ENCODE results near the gene CDCA5. TPM values are rescaled to one million over a fixed set of nuclear protein-coding genes. Genes with fewer than 3 reads are reported as not detected.

CDCA5 gene
- total and polyA plus RNA-seq, 2 of the 4 experiments (the other 2 are of a cell fraction): 9.1 to 14.0 TPM

DNA sequence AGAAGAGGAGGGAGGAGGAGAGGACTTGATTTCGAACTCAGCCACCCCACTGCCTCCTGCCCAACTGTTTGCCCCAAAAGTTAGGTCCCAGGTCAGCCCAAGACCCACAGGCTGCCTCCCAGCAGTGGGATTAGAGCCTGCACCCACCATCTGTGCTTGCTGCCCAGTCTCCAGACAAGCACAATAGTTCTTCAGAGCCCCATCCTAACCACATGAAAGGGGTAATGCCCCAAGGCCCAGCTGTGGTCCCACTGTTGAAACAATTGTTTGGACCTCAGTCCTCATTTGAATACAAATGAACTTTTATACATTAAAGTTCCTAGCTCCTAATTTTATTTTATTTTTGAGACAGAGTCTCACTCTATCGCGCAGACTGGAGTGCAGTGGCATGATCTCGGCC is 6.8 kb upstream of the CDCA5 start:
- H2BK20ac ChIP-seq (ENCODE audit: low read depth, low read length): no peak overlapping the region
- no peaks in the 10 kb centered on the region for H3K4me1 ChIP-seq (ENCODE audit: control insufficient read depth, insufficient read depth, low read length)
- H3K9me1 ChIP-seq (ENCODE audit: insufficient read depth, low read length): peaks cover 3% of the 10 kb centered on the region; the same call in 1 of the 2 replicates
- no peak overlapping the region for H2BK15ac ChIP-seq (ENCODE audit: low read depth, low read length)
- peaks cover 33% of the 10 kb centered on the region for H3K36me3 ChIP-seq (ENCODE audit: control insufficient read depth, insufficient read depth, low read length)
- no peak overlapping the region for H3K4me2 ChIP-seq (ENCODE audit: low read depth, low read length)
- TF ChIP-seq POLR2A (IDR thresholded peaks at IDR 0.05; ENCODE audit: low read depth, low read length) (no peak), CHD1 (IDR thresholded peaks at IDR 0.05; ENCODE audit: low read depth, low read length) (no peak)
- intact Hi-C loops (cut with micrococcal nuclease) (no loop called here), in situ Hi-C loops (cut with MboI; ENCODE audit: low sequenced_read_pairs) (no loop called here), dilution Hi-C loops (cut with HindIII; ENCODE audit: low sequenced_read_pairs, unreplicated experiment) (no loop called here)
- no peak overlapping the region for H2BK120ac ChIP-seq (ENCODE audit: low read depth, low read length)
- no peak overlapping the region for H2AK5ac ChIP-seq (ENCODE audit: low read depth, low read length)
- ChIA-PET POLR2A (ENCODE audit: unreplicated experiment) (no interaction called here), CTCF (no interaction called here)
- H3K27ac ChIP-seq (ENCODE audit: insufficient read depth, low read length): no peak overlapping the region
- no peak overlapping the region for H3K9ac ChIP-seq (ENCODE audit: low read depth, low read length)
- H3K56ac ChIP-seq (ENCODE audit: extremely low read depth, insufficient read depth, low read length): no peak overlapping the region
- no peaks in the 10 kb centered on the region for H3K27me3 ChIP-seq (ENCODE audit: control insufficient read depth, insufficient read depth, low read length)
- no peak overlapping the region for H3K4me3 ChIP-seq (ENCODE audit: insufficient read depth, low read depth, low read length)
- H4K5ac ChIP-seq (ENCODE audit: low read depth, low read length): no peak overlapping the region
- 100% methylated on average over 3 of the region's 4 CpGs; no CpG with 5 or more reads in 1 of the 2 experiments for WGBS, 2 experiments (ENCODE audit: extremely low coverage in 2 of 2, insufficient read length in 1 of 2)
- H3K14ac ChIP-seq (replicated peaks; ENCODE audit: low read depth, low read length): no peak overlapping the region
- no peak overlapping the region for H3K18ac ChIP-seq (ENCODE audit: low read depth, low read length)
- H4K20me1 ChIP-seq (ENCODE audit: insufficient read depth, low read length): no peaks in the 10 kb centered on the region
- ATAC-seq (ENCODE audit: low read depth) (no peak), DNase-seq (no peak)
- H2BK5ac ChIP-seq (ENCODE audit: low read depth, low read length, poor library complexity, severe bottlenecking): no peak overlapping the region
- no peak overlapping the region for H4K91ac ChIP-seq (ENCODE audit: insufficient read depth, low read depth, low read length)
- H2AFZ ChIP-seq (replicated peaks; ENCODE audit: low read length, poor library complexity): no peak overlapping the region
- no peak overlapping the region for H2AK9ac ChIP-seq (replicated peaks; ENCODE audit: low read depth, low read length, poor library complexity)
- no peak overlapping the region for H4K8ac ChIP-seq (ENCODE audit: low read depth in 2 of 2, low read length in 2 of 2)
- BruUV-seq (replicated peaks): no TSS peak
- H3K23ac ChIP-seq (ENCODE audit: low read depth, low read length): no peak overlapping the region
- no peaks in the 10 kb centered on the region for H3K9me3 ChIP-seq (ENCODE audit: control insufficient read depth, insufficient read depth, low read length)
- H3K4ac ChIP-seq (ENCODE audit: low read depth, low read length): no peak overlapping the region
- peaks cover 6 to 9% of the 10 kb centered on the region in 2 experiments for H3K79me1 ChIP-seq (ENCODE audit: low read depth in 1 of 2, low read length in 2 of 2)
